ENCODE measurements around the gene TBC1D22A.

Gene TBC1D22A

DNA sequence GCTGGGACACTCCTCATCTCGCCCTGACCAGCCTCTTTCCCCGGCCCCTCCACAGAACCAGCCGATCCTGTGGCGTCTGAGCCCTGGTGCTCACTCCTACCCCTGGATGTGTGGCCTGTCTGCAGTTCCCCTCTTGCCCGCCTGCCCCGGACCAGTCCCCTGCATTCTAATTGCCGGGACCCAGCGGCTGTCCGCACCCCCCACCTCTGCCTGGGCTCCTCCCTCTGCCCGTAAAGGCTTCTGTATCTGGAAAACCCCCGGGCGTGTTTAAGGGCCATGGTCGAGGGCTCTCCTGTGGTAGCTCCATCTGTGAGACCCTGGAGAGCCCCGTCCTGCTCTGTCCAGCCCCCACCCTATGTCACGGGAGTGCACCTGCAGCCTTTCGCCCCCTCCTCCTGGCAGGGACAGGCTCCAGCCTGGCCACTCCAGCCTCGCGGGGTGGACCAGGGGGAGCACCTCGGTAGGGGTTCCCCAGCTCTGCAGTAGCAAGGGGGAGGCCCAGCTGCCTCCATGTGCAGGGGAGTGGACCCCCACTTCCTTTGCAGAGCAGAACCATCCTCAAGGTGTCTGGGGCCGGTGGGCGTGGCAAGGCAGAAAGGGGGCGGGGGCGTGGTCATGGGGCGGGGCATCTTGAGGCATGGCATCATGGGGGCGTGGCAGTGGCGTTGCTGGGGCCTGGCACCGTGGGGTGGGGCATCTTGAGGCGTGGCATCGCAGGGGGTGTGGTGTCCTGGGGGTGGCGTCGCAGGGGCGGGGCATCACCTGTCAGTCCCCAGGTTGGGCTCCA lies 430.4 kb downstream of the TBC1D22A start:
- no peak overlapping the region for H3K4me3 ChIP-seq (IDR thresholded peaks at IDR 0.05; ENCODE audit: insufficient read depth, low read depth, low read length)
- no peak overlapping the region for H2AFZ ChIP-seq (ENCODE audit: low read depth)
- TF ChIP-seq CTCF (conservative IDR thresholded peaks at IDR 0.05; ENCODE audit: low read depth, low read length), result no peak
- H3K4me2 ChIP-seq, result no peak overlapping the region
- no peaks in the 10 kb centered on the region for H3K27me3 ChIP-seq (ENCODE audit: insufficient read depth, low read depth)
- no peak overlapping the region for H3K9ac ChIP-seq
- H3K79me2 ChIP-seq (ENCODE audit: insufficient read depth, low read depth), result no peaks in the 10 kb centered on the region
- no peaks in the 10 kb centered on the region for H3K36me3 ChIP-seq (ENCODE audit: insufficient read depth)
- no peaks in the 10 kb centered on the region for H3K4me1 ChIP-seq (ENCODE audit: low read depth, poor library complexity, severe bottlenecking)
- H4K20me1 ChIP-seq (ENCODE audit: insufficient read depth), result no peaks in the 10 kb centered on the region
- no peak overlapping the region for H3K27ac ChIP-seq

DNA sequence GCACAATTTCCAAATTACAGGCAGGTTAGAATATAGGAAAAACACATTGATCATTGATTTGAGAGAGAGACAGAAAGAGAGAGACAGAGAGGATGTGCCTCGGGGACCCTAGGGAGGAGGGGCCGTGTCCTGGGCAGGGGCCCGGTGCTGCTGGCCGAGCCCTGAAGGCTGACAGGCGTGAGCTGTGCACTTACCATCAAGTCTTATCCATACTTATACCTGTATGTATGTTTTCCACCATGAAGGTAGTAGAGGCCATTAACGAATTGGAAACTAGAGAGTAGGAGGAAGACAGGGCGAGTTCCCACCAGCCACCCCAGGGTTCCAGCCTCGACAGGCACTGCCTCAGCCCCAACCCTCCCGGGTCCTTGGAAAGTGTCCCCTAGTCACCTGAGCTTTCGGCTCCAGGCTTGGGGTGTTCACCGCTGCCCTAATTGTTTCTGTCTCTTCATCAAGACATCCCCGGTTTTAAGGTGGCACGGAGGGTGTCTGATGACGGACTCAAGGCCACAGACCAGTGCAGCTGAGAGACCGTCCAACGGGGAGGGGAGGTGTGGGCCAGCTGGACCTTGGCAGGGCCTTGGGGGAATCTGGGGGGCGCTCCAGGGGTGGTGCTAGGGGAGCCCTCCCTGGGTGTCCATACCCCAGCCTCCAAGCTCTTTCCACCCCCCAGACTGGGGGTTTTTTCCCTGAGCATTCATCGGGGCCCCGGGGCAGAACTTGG lies 431.3 kb downstream of the TBC1D22A start:
- no peaks in the 10 kb centered on the region for H3K79me2 ChIP-seq (ENCODE audit: insufficient read depth, low read depth)
- H3K4me1 ChIP-seq (ENCODE audit: low read depth, poor library complexity, severe bottlenecking), result no peaks in the 10 kb centered on the region
- no peaks in the 10 kb centered on the region for H4K20me1 ChIP-seq (ENCODE audit: insufficient read depth)
- TF ChIP-seq CTCF (conservative IDR thresholded peaks at IDR 0.05; ENCODE audit: low read depth, low read length), result no peak
- H3K36me3 ChIP-seq (ENCODE audit: insufficient read depth), result no peaks in the 10 kb centered on the region
- no peak overlapping the region for H2AFZ ChIP-seq (ENCODE audit: low read depth)
- no peak overlapping the region for H3K9ac ChIP-seq
- no peak overlapping the region for H3K4me2 ChIP-seq
- no peaks in the 10 kb centered on the region for H3K27me3 ChIP-seq (ENCODE audit: insufficient read depth, low read depth)
- H3K4me3 ChIP-seq (IDR thresholded peaks at IDR 0.05; ENCODE audit: insufficient read depth, low read depth, low read length), result no peak overlapping the region
- H3K27ac ChIP-seq, result no peak overlapping the region

- H4K20me1 ChIP-seq (ENCODE audit: insufficient read depth), result no peaks in the 10 kb centered on the region
- no peaks in the 10 kb centered on the region for H3K27me3 ChIP-seq (ENCODE audit: insufficient read depth, low read depth)
- no peak overlapping the region for H2AFZ ChIP-seq (ENCODE audit: low read depth)
- no peak overlapping the region for H3K9ac ChIP-seq
- no peak overlapping the region for H3K4me3 ChIP-seq (IDR thresholded peaks at IDR 0.05; ENCODE audit: insufficient read depth, low read depth, low read length)
- no peak overlapping the region for H3K27ac ChIP-seq
- no peaks in the 10 kb centered on the region for H3K79me2 ChIP-seq (ENCODE audit: insufficient read depth, low read depth)
- no peak overlapping the region for H3K4me2 ChIP-seq
- no peaks in the 10 kb centered on the region for H3K36me3 ChIP-seq (ENCODE audit: insufficient read depth)
- H3K4me1 ChIP-seq (ENCODE audit: low read depth, poor library complexity, severe bottlenecking), result no peaks in the 10 kb centered on the region
- no peak for TF ChIP-seq CTCF (conservative IDR thresholded peaks at IDR 0.05; ENCODE audit: low read depth, low read length)
Measured at GRCh38 chr22:47194476-47195155, 432.2 kb downstream of the TBC1D22A start.

DNA sequence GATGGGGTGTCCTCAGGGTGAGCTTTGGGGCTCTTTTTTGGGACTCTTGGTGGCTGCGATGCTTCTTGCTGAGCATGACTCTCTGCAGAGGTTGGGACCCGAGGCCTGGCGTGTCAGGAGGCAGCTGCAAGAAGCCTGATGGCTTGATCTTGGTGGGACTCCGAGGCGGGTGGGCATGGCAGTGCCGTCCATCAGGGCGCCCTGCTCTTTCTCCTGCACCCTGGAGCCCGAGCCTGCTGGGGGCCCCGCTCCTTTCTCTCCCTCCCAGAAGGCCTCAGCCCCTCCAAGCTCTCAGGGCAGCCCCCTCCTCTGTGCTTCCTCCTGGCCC lies 432.7 kb downstream of the TBC1D22A start:
- TF ChIP-seq CTCF (conservative IDR thresholded peaks at IDR 0.05; ENCODE audit: low read depth, low read length), result no peak
- Histone ChIP-seq H3K4me3 (IDR thresholded peaks at IDR 0.05; ENCODE audit: insufficient read depth, low read depth, low read length) (no peak overlapping the region), H3K4me2 (no peak overlapping the region)

More for the DNA sequence above, 432.7 kb downstream of the TBC1D22A start:
- Histone ChIP-seq H3K27ac (no peak overlapping the region), H3K79me2 (ENCODE audit: insufficient read depth, low read depth) (no peaks in the 10 kb centered on the region), H3K9ac (no peak overlapping the region), H3K27me3 (ENCODE audit: insufficient read depth, low read depth) (no peaks in the 10 kb centered on the region), H4K20me1 (ENCODE audit: insufficient read depth) (no peaks in the 10 kb centered on the region), H3K36me3 (ENCODE audit: insufficient read depth) (no peaks in the 10 kb centered on the region), H3K4me1 (ENCODE audit: low read depth, poor library complexity, severe bottlenecking) (no peaks in the 10 kb centered on the region), H2AFZ (ENCODE audit: low read depth) (no peak overlapping the region)
